ENCODE measurements around the gene C4orf33. TPM values are rescaled to one million over a fixed set of nuclear protein-coding genes. Genes with fewer than 3 reads are reported as not detected.
A peak's percentile ranks its signal among the peaks of the same experiment; 100 is the strongest.
"Not testable (repeated sequence)": the region's sequence is repeated elsewhere in the genome, so short reads cannot be mapped to it uniquely, and the experiment has no call there.

The C4orf33 gene
- total and polyA plus RNA-seq, 5 donors from 2014 or later = 4.2 to 18.8 (median 6.6) TPM

DNA sequence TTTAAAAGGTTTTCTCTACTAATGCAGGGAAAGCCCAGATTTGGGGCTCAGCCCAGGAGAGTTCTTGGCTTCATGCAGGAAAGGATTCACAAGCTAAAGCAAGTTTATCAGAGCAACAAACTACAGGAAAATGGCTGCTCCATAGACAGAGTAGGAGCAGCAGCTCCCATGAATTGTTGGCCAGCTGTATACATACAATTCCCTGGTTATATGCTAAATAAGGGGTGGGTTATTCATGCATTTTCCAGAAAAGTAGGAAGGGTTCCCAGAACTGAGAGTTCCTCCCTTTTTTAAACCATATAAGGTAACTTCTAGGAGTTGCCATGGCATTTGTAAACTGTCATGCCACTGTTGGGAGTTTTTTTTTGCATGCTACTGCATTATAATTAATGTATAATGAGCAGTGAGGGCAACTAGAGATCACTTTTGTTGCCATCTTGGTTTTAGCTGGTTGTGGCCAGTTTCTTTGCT is 2.6 kb downstream of the C4orf33 start:
- H3K27me3 ChIP-seq (ENCODE audit: control insufficient read depth, insufficient read depth, low read length) = no peaks in the 10 kb centered on the region
- Mint-ChIP-seq H3K36me3 (peaks cover 4% of the 10 kb centered on the region), H3K27me3 (no peaks in the 10 kb centered on the region), H3K4me3 (peak overlapping the region in 2 of 4 donors; percentile 21 to 28), H3K9me3 (no peaks in the 10 kb centered on the region), H3K27ac (no peak overlapping the region), H3K4me1 (peaks cover 8 to 40% (median 31%) of the 10 kb centered on the region in 4 donors)
- no peaks in the 10 kb centered on the region for H3K36me3 ChIP-seq (ENCODE audit: control insufficient read depth, insufficient read depth, low read length)
- ATAC-seq (ENCODE audit: low read depth in 2 of 2) (no peak), DNase-seq (peak in 1 of 3 donors; percentile 28)
- H3K9me3 ChIP-seq (ENCODE audit: control insufficient read depth in 2 of 2, low read length in 2 of 2) = no peaks in the 10 kb centered on the region
- no peak overlapping the region for H3K4me3 ChIP-seq (ENCODE audit: low read depth, low read length)
- H3K4me1 ChIP-seq (ENCODE audit: control insufficient read depth, insufficient read depth, low read length, poor library complexity, severe bottlenecking) = peaks cover 21% of the 10 kb centered on the region
- H3K27ac ChIP-seq (ENCODE audit: insufficient read depth, low read length, poor library complexity, severe bottlenecking) = no peak overlapping the region

DNA sequence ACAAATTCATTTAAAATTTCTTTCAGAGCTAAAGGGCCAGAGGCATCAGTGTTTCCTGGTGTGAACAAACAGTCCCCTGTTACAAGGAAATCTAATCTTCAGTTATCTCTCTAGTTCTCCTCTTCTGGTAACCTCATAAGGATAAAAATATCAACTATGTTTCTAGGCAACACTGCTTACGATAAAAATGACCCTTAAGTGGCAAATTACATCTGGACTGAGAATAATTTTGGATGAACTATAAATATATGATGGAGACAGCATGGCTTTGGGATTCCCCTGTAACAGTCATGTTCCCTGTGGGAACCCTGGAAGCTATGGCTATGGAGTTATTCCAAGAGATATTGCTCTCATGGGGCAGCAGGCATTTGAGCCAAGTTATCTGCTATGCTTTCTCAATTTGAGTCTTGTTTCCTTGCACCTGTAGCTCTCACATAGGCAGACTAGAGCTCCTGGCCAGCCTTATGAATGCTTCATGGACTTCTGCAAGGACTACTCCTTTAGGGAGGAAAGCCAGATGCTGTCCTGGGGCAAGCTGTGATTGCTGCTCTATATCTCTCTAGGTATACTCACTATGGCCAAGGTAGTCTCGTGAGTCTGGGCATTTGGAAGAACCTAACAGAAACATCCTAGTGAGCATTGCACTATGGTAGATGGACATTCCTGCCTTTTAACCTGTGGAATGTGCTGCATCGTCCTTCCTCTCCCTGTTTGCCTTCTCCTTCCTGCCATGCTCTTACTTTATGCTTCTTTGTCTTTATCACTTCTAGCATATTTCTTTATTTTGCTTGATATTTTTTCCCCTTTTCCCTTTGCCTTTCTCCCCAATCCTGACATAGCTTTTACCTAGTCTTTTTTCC is 14.2 kb downstream of the C4orf33 start:
- Histone ChIP-seq H3K4me1 (ENCODE audit: control insufficient read depth, insufficient read depth, low read length, poor library complexity, severe bottlenecking) (no peaks in the 10 kb centered on the region), H3K36me3 (ENCODE audit: control insufficient read depth, insufficient read depth, low read length) (peaks cover 4% of the 10 kb centered on the region), H3K27ac (ENCODE audit: insufficient read depth, low read length, poor library complexity, severe bottlenecking) (no peak overlapping the region), H3K27me3 (ENCODE audit: control insufficient read depth, insufficient read depth, low read length) (no peaks in the 10 kb centered on the region), H3K9me3 (ENCODE audit: control insufficient read depth in 2 of 2, low read length in 2 of 2) (no peaks in the 10 kb centered on the region), H3K4me3 (ENCODE audit: low read depth, low read length) (no peak overlapping the region)
- Mint-ChIP-seq H3K4me1 (peaks cover 0 to 2% (median 0%) of the 10 kb centered on the region in 4 donors), H3K4me3 (no peak overlapping the region), H3K27ac (no peak overlapping the region), H3K27me3 (no peaks in the 10 kb centered on the region), H3K36me3 (peaks cover 13% of the 10 kb centered on the region), H3K9me3 (peaks cover 0 to 2% (median 0%) of the 10 kb centered on the region in 7 donors)
- DNase-seq (no peak), ATAC-seq (ENCODE audit: low read depth in 2 of 2) (no peak)

GRCh38 chr4:129110931-129111330 is 15.0 kb downstream of the C4orf33 start:
- Mint-ChIP-seq H3K36me3 (peaks cover 13% of the 10 kb centered on the region), H3K4me1 (peaks cover 0 to 2% (median 0%) of the 10 kb centered on the region in 4 donors), H3K27ac (no peak overlapping the region), H3K9me3 (peaks cover 0 to 2% (median 0%) of the 10 kb centered on the region in 7 donors), H3K27me3 (no peaks in the 10 kb centered on the region), H3K4me3 (no peak overlapping the region)
- ATAC-seq (ENCODE audit: low read depth in 2 of 2) (no peak), DNase-seq (no peak)
- Histone ChIP-seq H3K36me3 (ENCODE audit: control insufficient read depth, insufficient read depth, low read length) (peaks cover 4% of the 10 kb centered on the region), H3K4me3 (ENCODE audit: low read depth, low read length) (no peak overlapping the region), H3K27me3 (ENCODE audit: control insufficient read depth, insufficient read depth, low read length) (no peaks in the 10 kb centered on the region), H3K27ac (ENCODE audit: insufficient read depth, low read length, poor library complexity, severe bottlenecking) (no peak overlapping the region), H3K9me3 (ENCODE audit: control insufficient read depth in 2 of 2, low read length in 2 of 2) (no peaks in the 10 kb centered on the region), H3K4me1 (ENCODE audit: control insufficient read depth, insufficient read depth, low read length, poor library complexity, severe bottlenecking) (no peaks in the 10 kb centered on the region)

DNA sequence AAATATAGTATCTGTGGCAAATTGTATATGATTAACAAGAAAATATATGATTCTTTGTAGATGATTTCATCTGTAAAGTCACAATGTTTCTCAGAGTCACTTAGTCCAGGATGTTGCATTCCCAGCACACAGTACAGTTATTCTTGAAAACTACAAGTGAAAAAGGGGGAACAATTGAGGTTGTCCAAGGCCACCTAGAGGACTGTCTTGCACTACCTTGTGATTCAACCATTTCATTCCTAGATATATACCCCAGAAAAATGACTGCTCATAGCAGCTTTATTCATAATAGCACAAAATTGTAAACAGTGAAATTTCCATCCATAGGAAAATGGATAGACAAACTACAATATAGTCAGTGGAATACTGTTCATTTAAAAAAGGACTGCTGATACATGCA is 16.0 kb downstream of the C4orf33 start:
- peaks cover 0 to 2% (median 0%) of the 10 kb centered on the region in 4 donors for H3K4me1 Mint-ChIP-seq
- Histone ChIP-seq H3K4me3 (ENCODE audit: low read depth, low read length) (no peak overlapping the region), H3K36me3 (ENCODE audit: control insufficient read depth, insufficient read depth, low read length) (peaks cover 4% of the 10 kb centered on the region), H3K27me3 (ENCODE audit: control insufficient read depth, insufficient read depth, low read length) (no peaks in the 10 kb centered on the region), H3K9me3 (ENCODE audit: control insufficient read depth in 2 of 2, low read length in 2 of 2) (no peaks in the 10 kb centered on the region), H3K27ac (ENCODE audit: insufficient read depth, low read length, poor library complexity, severe bottlenecking) (no peak overlapping the region), H3K4me1 (ENCODE audit: control insufficient read depth, insufficient read depth, low read length, poor library complexity, severe bottlenecking) (no peaks in the 10 kb centered on the region)
- DNase-seq (no peak), ATAC-seq (ENCODE audit: low read depth in 2 of 2) (no peak)
- peaks cover 13% of the 10 kb centered on the region for H3K36me3 Mint-ChIP-seq
- no peaks in the 10 kb centered on the region for H3K27me3 Mint-ChIP-seq
- no peak overlapping the region for H3K4me3 Mint-ChIP-seq
- peaks cover 0 to 2% (median 0%) of the 10 kb centered on the region in 7 donors for H3K9me3 Mint-ChIP-seq
- no peak overlapping the region for H3K27ac Mint-ChIP-seq

GRCh38 chr4:129113434-129113833 is 17.5 kb downstream of the C4orf33 start:
- no peaks in the 10 kb centered on the region for H3K27me3 Mint-ChIP-seq

DNA sequence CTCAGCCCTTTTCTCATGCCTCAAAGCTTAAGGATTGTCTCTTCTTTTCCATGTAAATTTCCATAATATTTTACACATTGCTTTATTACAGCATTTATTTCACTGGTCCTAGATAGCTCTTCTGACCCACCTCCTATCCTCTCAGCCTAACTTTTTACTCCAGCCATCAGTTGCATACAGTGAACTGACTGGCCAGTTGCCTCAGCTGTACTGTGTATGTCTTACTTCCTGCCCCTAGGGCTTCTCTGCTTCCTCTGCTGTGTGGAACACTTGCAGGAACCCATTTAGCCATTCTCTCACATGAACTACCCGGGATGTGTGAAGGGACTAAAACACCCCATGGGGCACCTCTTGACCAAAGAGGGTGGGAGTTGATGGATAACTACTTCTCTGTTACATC is 18.0 kb downstream of the C4orf33 start:
- Histone ChIP-seq H3K27ac (ENCODE audit: insufficient read depth, low read length, poor library complexity, severe bottlenecking) (no peak overlapping the region), H3K27me3 (ENCODE audit: control insufficient read depth, insufficient read depth, low read length) (no peaks in the 10 kb centered on the region), H3K4me3 (ENCODE audit: low read depth, low read length) (no peak overlapping the region), H3K9me3 (ENCODE audit: control insufficient read depth in 2 of 2, low read length in 2 of 2) (no peaks in the 10 kb centered on the region), H3K36me3 (ENCODE audit: control insufficient read depth, insufficient read depth, low read length) (peaks cover 4% of the 10 kb centered on the region), H3K4me1 (ENCODE audit: control insufficient read depth, insufficient read depth, low read length, poor library complexity, severe bottlenecking) (no peaks in the 10 kb centered on the region)
- Mint-ChIP-seq H3K4me3 (no peak overlapping the region), H3K36me3 (peaks cover 13% of the 10 kb centered on the region), H3K27me3 (no peaks in the 10 kb centered on the region), H3K9me3 (peaks cover 0 to 2% (median 0%) of the 10 kb centered on the region in 7 donors), H3K4me1 (no peaks in the 10 kb centered on the region), H3K27ac (no peak overlapping the region)
- ATAC-seq (ENCODE audit: low read depth in 2 of 2) (no peak), DNase-seq (no peak)

More at GRCh38 chr4:129113434-129113833, 17.5 kb downstream of the C4orf33 start:
- Mint-ChIP-seq H3K4me1 (no peaks in the 10 kb centered on the region), H3K36me3 (peaks cover 13% of the 10 kb centered on the region), H3K9me3 (peaks cover 0 to 2% (median 0%) of the 10 kb centered on the region in 7 donors), H3K27ac (no peak overlapping the region), H3K4me3 (no peak overlapping the region)
- Histone ChIP-seq H3K9me3 (ENCODE audit: control insufficient read depth in 2 of 2, low read length in 2 of 2) (no peaks in the 10 kb centered on the region), H3K4me3 (ENCODE audit: low read depth, low read length) (no peak overlapping the region), H3K27ac (ENCODE audit: insufficient read depth, low read length, poor library complexity, severe bottlenecking) (no peak overlapping the region), H3K27me3 (ENCODE audit: control insufficient read depth, insufficient read depth, low read length) (no peaks in the 10 kb centered on the region), H3K36me3 (ENCODE audit: control insufficient read depth, insufficient read depth, low read length) (peaks cover 4% of the 10 kb centered on the region), H3K4me1 (ENCODE audit: control insufficient read depth, insufficient read depth, low read length, poor library complexity, severe bottlenecking) (no peaks in the 10 kb centered on the region)
- ATAC-seq (ENCODE audit: low read depth in 2 of 2) (no peak), DNase-seq (no peak)

DNA sequence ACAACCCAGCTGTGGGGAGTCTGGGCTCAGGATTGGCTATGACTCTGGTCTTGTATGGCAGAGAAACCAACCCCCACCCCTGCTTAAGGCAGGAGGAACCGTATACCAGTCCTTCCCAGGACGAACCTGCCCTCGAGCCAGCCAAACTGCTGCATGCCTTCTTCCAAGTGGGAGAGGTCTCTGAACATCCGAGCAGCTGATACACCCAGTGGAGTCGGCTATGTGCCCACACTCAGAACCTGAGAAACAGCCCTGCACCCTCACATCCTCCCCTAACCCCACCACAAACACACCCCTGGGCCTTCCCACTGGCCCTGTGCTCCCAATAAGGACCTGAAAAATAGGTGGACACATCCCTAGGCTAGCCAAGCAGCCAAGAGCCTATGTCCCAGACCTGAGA is 21.8 kb downstream of the C4orf33 start:
- peaks cover 5% of the 10 kb centered on the region for H3K27me3 Mint-ChIP-seq
- no peak overlapping the region for H3K4me3 Mint-ChIP-seq
- Histone ChIP-seq H3K4me1 (ENCODE audit: control insufficient read depth, insufficient read depth, low read length, poor library complexity, severe bottlenecking) (no peaks in the 10 kb centered on the region), H3K27ac (ENCODE audit: insufficient read depth, low read length, poor library complexity, severe bottlenecking) (no peak overlapping the region), H3K9me3 (ENCODE audit: control insufficient read depth in 2 of 2, low read length in 2 of 2) (no peaks in the 10 kb centered on the region), H3K4me3 (ENCODE audit: low read depth, low read length) (no peak overlapping the region), H3K27me3 (ENCODE audit: control insufficient read depth, insufficient read depth, low read length) (no peaks in the 10 kb centered on the region), H3K36me3 (ENCODE audit: control insufficient read depth, insufficient read depth, low read length) (no peaks in the 10 kb centered on the region)
- H3K4me1 Mint-ChIP-seq = no peaks in the 10 kb centered on the region
- ATAC-seq (ENCODE audit: low read depth in 2 of 2) (no peak), DNase-seq (no peak)
- H3K27ac Mint-ChIP-seq = no peak overlapping the region
- peaks cover 0 to 5% (median 0%) of the 10 kb centered on the region in 7 donors for H3K9me3 Mint-ChIP-seq
- H3K36me3 Mint-ChIP-seq = no peaks in the 10 kb centered on the region

DNA sequence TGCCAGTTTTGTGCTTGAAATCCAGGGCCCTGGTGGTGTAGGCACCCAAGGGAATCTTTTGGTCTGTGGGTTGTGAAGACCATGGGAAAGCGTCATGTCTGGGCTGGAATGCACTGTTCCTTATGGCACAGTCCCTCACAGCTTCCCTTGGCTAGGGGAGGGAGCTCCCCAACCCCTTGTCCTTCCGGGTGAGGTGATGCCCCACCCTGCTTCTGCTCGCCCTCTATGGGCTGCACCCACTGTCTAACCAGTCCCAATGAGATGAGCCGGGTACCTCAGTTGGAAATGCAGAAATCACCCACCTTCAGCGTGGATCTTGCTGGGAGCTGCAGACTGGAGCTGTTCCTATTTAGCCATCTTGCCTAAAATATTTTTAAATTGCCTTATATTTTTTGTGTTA is 30.7 kb downstream of the C4orf33 start:
- not testable (repeated sequence) for ATAC-seq (ENCODE audit: low read depth in 2 of 2); H3K4me1 Mint-ChIP-seq; H3K36me3 ChIP-seq (ENCODE audit: control insufficient read depth, insufficient read depth, low read length); H3K4me3 ChIP-seq (ENCODE audit: low read depth, low read length); H3K4me1 ChIP-seq (ENCODE audit: control insufficient read depth, insufficient read depth, low read length, poor library complexity, severe bottlenecking); H3K36me3 Mint-ChIP-seq; H3K27ac Mint-ChIP-seq; H3K27me3 ChIP-seq (ENCODE audit: control insufficient read depth, insufficient read depth, low read length); H3K9me3 ChIP-seq (ENCODE audit: control insufficient read depth in 2 of 2, low read length in 2 of 2); DNase-seq; H3K4me3 Mint-ChIP-seq; H3K27ac ChIP-seq (ENCODE audit: insufficient read depth, low read length, poor library complexity, severe bottlenecking); H3K9me3 Mint-ChIP-seq
- H3K27me3 Mint-ChIP-seq = peaks cover 15% of the 10 kb centered on the region
